Fibroblast of the aortic adventitia (primary cell): ENCODE results near the gene SLC4A4. TPM values are rescaled to one million over a fixed set of nuclear protein-coding genes. Genes with fewer than 3 reads are reported as not detected.

ENCODE experiments used
- DNase-seq: peaks from one replicate; pipeline ENCODE4 v3.0.0-alpha.2; 2010; ENCODE audit warnings: low read depth
- H3K4me3 ChIP-seq: 2 replicates; pipeline ENCODE4 v1.5.1; 2011; ENCODE audit warnings: low read depth, mild to moderate bottlenecking, control low read depth, low read length, moderate library complexity
- total RNA-seq: library from RNA; depleted of rRNA; stranded (reverse); fragments of >200 nt; gene quantifications from 2 replicates; pipeline ENCODE4 v1.2.3, GENCODE V29; 2012; ENCODE audit warnings: low replicate concordance
- TF ChIP-seq, protein P1 (sequence below): IDR thresholded peaks from 2 replicates; pipeline ENCODE4 v1.5.1; 2011; ENCODE audit warnings: mild to moderate bottlenecking, low read length, control low read depth, inconsistent platforms; ENCODE audit not compliant: insufficient read depth

The SLC4A4 gene
- total RNA-seq, 1 donor, result 2.1 TPM

GRCh38 chr4:71383984-71384383, 45.2 kb downstream of the SLC4A4 start:
- H3K4me3 ChIP-seq, result no peak overlapping the region
- TF ChIP-seq, protein P1, sequence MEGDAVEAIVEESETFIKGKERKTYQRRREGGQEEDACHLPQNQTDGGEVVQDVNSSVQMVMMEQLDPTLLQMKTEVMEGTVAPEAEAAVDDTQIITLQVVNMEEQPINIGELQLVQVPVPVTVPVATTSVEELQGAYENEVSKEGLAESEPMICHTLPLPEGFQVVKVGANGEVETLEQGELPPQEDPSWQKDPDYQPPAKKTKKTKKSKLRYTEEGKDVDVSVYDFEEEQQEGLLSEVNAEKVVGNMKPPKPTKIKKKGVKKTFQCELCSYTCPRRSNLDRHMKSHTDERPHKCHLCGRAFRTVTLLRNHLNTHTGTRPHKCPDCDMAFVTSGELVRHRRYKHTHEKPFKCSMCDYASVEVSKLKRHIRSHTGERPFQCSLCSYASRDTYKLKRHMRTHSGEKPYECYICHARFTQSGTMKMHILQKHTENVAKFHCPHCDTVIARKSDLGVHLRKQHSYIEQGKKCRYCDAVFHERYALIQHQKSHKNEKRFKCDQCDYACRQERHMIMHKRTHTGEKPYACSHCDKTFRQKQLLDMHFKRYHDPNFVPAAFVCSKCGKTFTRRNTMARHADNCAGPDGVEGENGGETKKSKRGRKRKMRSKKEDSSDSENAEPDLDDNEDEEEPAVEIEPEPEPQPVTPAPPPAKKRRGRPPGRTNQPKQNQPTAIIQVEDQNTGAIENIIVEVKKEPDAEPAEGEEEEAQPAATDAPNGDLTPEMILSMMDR, result no peak
- DNase-seq, result no peak

GRCh38 chr4:71389149-71389827, 50.5 kb downstream of the SLC4A4 start:
- peak; percentile 77 for DNase-seq
- TF ChIP-seq, protein P1, result no peak
- no peak overlapping the region for H3K4me3 ChIP-seq

DNA sequence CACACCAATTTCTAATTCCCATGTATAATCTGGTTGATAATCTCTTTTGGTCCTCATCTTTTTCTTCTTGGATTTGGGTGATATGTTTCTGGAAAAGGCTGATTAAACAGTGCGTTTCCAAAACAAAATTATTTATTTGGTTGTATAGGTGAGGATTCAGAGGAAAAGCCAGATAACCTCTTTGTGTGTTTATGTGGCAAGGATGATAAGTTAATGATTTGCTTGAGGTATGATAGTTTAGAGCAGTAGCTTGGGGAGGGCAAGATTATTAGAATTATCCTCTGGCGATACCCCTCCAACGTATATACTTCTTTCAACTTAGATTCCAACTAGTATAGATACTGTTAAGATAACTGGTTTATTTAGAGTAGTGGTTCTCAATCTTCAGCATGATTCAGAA, 53.3 kb downstream of the SLC4A4 start:
- no peak overlapping the region for H3K4me3 ChIP-seq
- no peak for DNase-seq
- TF ChIP-seq, protein P1, result no peak

DNA sequence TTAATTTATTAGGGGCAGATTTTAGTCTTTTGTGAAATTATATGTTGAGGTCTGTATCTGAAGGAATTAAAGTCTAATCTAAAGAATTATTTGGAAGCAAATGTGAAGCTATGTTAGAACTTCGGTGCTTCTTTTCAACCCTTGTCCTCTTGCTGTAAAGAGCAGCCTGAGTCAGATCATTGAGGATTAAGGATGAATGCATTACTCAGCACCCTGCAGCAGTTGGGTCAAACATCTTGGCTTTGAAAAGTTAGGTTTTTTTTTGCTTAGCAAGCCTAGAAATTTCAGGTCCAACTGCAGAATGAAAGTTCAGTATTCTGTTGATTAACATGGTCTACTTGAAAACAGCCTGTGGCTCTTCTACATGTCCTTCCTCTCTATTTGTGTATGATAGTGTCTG, 57.6 kb downstream of the SLC4A4 start:
- H3K4me3 ChIP-seq, result no peak overlapping the region
- peak; percentile 45 for DNase-seq
- TF ChIP-seq, protein P1, result no peak

GRCh38 chr4:71400810-71401209, 62.0 kb downstream of the SLC4A4 start:
- H3K4me3 ChIP-seq, result no peak overlapping the region
- no peak for DNase-seq
- TF ChIP-seq, protein P1, result no peak

DNA sequence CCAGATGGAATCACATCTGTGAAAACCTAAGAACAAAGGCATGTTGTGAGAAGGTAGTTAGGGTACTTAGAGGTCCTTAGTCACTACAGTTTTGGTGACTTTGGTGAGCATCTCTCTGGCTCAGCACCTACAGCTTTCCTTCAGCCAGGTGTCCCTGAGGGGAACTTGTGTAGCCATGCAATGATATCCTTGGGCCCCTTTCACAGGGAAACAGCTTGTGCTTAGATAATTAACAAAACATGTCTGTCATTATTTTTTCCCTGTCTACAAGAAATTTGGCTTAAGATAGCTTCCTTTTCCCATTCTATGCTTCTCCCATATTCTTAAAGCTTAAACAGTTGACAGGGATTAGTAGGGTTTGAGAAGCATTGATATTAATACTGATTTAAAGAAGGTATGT, 63.8 kb downstream of the SLC4A4 start:
- DNase-seq, result no peak
- TF ChIP-seq, protein P1, result no peak
- no peak overlapping the region for H3K4me3 ChIP-seq

DNA sequence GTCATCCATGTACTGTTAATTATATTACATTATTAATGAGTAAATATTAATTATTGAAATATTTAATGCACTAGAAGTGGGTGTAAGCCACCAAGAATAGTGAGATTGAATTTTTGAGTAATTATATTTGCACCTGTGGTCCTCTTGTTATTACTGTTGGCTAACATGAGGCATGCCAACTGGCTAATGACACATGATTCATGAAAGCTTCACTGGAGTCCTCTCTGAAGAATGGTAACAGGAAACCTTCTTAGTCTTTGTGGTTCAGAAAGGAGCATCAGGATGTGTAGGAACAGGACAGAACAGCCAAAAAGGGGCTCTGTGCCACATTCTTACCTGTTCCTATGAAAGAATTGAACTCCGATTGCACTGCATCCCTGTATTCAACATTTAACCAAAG, 65.2 kb downstream of the SLC4A4 start:
- H3K4me3 ChIP-seq, result no peak overlapping the region
- no peak for DNase-seq
- TF ChIP-seq, protein P1, result no peak
